Hematopoietic multipotent progenitor cell treated with erythropoietin and hydrocortisone succinate and interleukin-3 and kit ligand, for 17 days (in vitro differentiated cells): ENCODE results near the gene TMEM143.
A peak's percentile ranks its signal among the peaks of the same experiment; 100 is the strongest.
"Not testable (repeated sequence)": the region's sequence is repeated elsewhere in the genome, so short reads cannot be mapped to it uniquely, and the experiment has no call there.

Experiments used
- DNase-seq: peaks from one replicate; pipeline ENCODE4 v3.0.0-alpha.2; 2015; ENCODE audit warnings: low spot score

Gene TMEM143

DNA sequence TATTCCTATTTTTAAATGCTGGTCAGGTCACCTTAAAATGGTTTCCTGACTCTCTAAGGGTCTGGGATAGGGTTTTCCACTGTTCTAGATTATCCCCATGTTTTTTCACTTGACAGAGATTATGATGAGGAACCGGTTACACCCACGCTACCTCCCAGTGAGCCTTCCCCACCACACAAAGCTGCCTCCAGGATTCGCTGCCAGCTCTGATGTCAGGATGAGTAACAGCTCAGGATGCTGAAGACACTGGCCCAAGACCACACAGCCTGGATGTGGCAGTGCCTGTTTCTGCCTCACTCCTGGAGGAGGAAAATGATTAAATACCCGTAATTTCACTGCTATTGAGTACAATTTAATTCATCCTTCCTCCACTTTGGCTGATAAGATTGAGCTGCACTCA lies 70.9 kb downstream of the TMEM143 start:
- DNase-seq = no peak

- DNase-seq = not testable (repeated sequence)
Measured at GRCh38 chr19:48291489-48291815, 72.3 kb downstream of the TMEM143 start.

- peak; percentile 70 for DNase-seq
Measured at GRCh38 chr19:48290771-48291488, 72.8 kb downstream of the TMEM143 start.

GRCh38 chr19:48290401-48290770 lies 73.4 kb downstream of the TMEM143 start:
- no peak for DNase-seq

DNA sequence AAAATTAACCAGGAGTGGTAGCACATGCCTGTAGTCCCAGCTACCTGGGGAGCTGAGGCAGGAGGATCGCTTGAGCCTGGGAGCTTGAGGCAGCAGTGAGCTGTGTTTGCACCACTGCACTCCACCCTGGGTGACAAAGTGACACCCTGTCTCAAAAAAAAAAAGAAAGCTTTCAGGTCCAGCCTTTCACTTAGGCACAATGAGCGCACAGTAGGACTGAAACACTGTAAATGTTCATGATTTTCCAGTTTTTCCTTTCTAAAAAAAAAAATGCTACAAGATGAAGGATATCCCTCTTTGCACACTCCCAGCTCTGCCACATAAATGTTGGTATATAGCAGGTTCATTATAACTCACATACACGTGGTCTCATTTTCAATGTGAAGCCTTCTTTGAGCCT lies 76.0 kb downstream of the TMEM143 start:
- no peak for DNase-seq

DNA sequence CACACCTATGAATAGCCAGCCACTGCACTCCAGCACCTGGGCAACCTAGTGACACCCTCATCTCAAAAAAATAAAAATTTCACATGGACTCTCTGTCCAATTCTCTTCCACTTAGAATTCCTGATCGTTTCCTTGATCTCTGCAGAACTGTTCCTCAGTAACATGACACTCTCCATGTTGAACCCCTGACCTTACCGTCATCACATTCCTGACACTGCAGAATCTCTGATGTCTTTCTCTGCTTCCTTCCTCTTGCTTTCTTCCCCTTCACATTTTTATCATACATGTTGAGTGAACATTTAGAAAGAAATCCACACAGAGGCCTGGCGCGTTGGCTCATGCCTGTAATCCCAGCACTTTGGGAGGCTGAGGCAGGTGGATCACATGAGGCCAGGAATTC lies 78.8 kb downstream of the TMEM143 start:
- DNase-seq = no peak

DNA sequence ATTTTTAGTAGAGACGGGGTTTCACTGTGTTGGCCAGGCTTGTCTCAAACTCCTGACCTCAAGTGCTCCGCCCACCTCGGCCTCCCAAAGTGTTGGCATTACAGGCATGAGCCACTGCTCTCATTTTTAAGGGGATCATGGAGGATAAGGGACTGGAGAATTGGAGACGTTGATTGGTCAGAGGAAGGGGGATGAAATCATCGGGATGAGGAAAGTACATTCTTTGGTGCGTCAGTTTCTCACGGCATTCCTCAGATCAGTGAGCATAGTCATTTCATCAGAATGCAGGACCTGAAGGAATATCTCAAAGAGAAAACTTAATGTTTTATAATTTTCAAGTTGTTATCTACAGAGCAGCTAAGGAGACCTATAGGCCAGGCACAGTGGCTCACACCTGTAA lies 79.8 kb downstream of the TMEM143 start:
- DNase-seq = no peak
